PC-3 (cell line): ENCODE results near the gene NDUFB3.

Experiments used
- EZH2 ChIP-seq: fragments of 300-600 bp; sonication (generic); IDR thresholded peaks from one replicate; pipeline ENCODE4 v1.6.1; 2017; ENCODE audit warnings: antibody characterized with exemption, mild to moderate bottlenecking, low read length; ENCODE audit not compliant: unreplicated experiment
- EZH2phosphoT487 ChIP-seq: fragments of 300-600 bp; sonication (generic); IDR thresholded peaks from 2 replicates; pipeline ENCODE4 v1.6.1; 2018; ENCODE audit warnings: mild to moderate bottlenecking, antibody characterized with exemption, low read length, borderline replicate concordance
- TF ChIP-seq, protein P1 (sequence below): fragments of 300-600 bp; sonication (generic); conservative IDR thresholded peaks from 2 replicates; pipeline ENCODE4 v1.5.1; 2017; ENCODE audit warnings: antibody characterized with exemption, low read depth, mild to moderate bottlenecking, low read length

DNA sequence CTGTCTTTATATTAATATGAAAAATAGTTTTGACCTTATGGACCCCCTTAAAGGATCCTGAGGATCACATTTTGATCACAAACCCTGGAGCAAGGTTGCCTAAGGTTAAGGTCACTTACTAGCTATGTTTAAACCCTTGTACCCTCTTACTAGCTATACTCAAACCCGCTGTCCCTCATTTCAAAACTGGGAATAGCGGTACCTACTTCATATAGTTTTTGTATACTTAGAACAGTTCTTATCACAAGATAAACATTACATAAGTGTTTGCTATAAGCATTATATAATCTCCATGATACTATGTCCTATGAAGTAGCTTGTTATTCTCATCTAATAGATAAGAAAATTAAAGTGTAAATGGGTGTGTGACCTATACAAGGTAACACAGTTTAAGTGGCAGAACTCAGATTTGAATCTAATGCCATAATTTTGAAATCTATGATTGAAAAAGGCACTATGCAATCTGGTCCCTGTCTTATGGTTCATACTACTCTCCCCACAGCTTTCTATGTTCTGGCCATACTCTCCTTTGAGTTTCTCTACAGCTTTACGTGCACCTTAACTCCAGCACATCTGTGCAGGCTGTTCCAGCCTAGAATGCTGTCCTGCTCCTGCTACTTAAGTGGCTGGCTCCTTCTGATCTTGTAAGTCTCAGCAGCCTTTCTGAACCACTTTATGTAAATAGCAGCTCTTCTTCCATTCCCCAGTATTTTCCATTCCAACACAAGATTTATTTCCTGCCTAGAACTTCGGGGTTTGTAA is 30.8 kb upstream of the NDUFB3 start:
- TF ChIP-seq EZH2 (no peak), EZH2phosphoT487 (no peak)
- TF ChIP-seq, protein P1, sequence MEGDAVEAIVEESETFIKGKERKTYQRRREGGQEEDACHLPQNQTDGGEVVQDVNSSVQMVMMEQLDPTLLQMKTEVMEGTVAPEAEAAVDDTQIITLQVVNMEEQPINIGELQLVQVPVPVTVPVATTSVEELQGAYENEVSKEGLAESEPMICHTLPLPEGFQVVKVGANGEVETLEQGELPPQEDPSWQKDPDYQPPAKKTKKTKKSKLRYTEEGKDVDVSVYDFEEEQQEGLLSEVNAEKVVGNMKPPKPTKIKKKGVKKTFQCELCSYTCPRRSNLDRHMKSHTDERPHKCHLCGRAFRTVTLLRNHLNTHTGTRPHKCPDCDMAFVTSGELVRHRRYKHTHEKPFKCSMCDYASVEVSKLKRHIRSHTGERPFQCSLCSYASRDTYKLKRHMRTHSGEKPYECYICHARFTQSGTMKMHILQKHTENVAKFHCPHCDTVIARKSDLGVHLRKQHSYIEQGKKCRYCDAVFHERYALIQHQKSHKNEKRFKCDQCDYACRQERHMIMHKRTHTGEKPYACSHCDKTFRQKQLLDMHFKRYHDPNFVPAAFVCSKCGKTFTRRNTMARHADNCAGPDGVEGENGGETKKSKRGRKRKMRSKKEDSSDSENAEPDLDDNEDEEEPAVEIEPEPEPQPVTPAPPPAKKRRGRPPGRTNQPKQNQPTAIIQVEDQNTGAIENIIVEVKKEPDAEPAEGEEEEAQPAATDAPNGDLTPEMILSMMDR: no peak
